Fibroblast of skin of right quadriceps (primary cell): ENCODE measurements around the gene RIMBP2.
"Not testable (repeated sequence)": the region's sequence is repeated elsewhere in the genome, so short reads cannot be mapped to it uniquely, and the experiment has no call there.

Experiments
- DNase-seq: peaks from one replicate; pipeline ENCODE4 v3.0.0-alpha.2; 2013

RIMBP2 gene

GRCh38 chr12:130651188-130651959 lies 64.7 kb downstream of the RIMBP2 start:
- no peak for DNase-seq

- no peak for DNase-seq
These were observed 66.0 kb downstream of the RIMBP2 start for GRCh38 chr12:130650131-130650530.

GRCh38 chr12:130649101-130650045 lies 66.7 kb downstream of the RIMBP2 start:
- no peak for DNase-seq

- DNase-seq = no peak
These were observed 68.3 kb downstream of the RIMBP2 start for GRCh38 chr12:130647814-130648213.

- DNase-seq = no peak
These were observed 69.3 kb downstream of the RIMBP2 start for GRCh38 chr12:130646716-130647370.

GRCh38 chr12:130646191-130646590 lies 69.9 kb downstream of the RIMBP2 start:
- not testable (repeated sequence) for DNase-seq

- DNase-seq = no peak
These were observed 70.3 kb downstream of the RIMBP2 start for GRCh38 chr12:130645751-130646150.

GRCh38 chr12:130644566-130644965 lies 71.5 kb downstream of the RIMBP2 start:
- no peak for DNase-seq

- DNase-seq = no peak
These were observed 72.0 kb downstream of the RIMBP2 start for GRCh38 chr12:130644146-130644545.

- no peak for DNase-seq
These were observed 73.2 kb downstream of the RIMBP2 start for GRCh38 chr12:130642856-130643255.

GRCh38 chr12:130641533-130642184 lies 74.4 kb downstream of the RIMBP2 start:
- no peak for DNase-seq

GRCh38 chr12:130640901-130641300 lies 75.2 kb downstream of the RIMBP2 start:
- DNase-seq = no peak

GRCh38 chr12:130640496-130640895 lies 75.6 kb downstream of the RIMBP2 start:
- no peak for DNase-seq

- no peak for DNase-seq
These were observed 76.3 kb downstream of the RIMBP2 start for GRCh38 chr12:130639476-130640424.

GRCh38 chr12:130636370-130636769 lies 79.7 kb downstream of the RIMBP2 start:
- DNase-seq = no peak

- DNase-seq = no peak
These were observed 81.2 kb downstream of the RIMBP2 start for GRCh38 chr12:130634866-130635265.

- DNase-seq = no peak
These were observed 82.3 kb downstream of the RIMBP2 start for GRCh38 chr12:130633771-130634170.

GRCh38 chr12:130632642-130633041 lies 83.5 kb downstream of the RIMBP2 start:
- no peak for DNase-seq

- DNase-seq = no peak
These were observed 87.8 kb downstream of the RIMBP2 start for GRCh38 chr12:130628304-130628703.

- DNase-seq = no peak
These were observed 88.9 kb downstream of the RIMBP2 start for GRCh38 chr12:130627175-130627574.

GRCh38 chr12:130626601-130627000 lies 89.5 kb downstream of the RIMBP2 start:
- no peak for DNase-seq

GRCh38 chr12:130625201-130625600 lies 90.9 kb downstream of the RIMBP2 start:
- no peak for DNase-seq
